Measurements from ENCODE around the gene SKP2. TPM values are rescaled to one million over a fixed set of nuclear protein-coding genes. Genes with fewer than 3 reads are reported as not detected.

SKP2 gene
- total and polyA plus RNA-seq, 2 donors, result 5.1 to 42.9 TPM

DNA sequence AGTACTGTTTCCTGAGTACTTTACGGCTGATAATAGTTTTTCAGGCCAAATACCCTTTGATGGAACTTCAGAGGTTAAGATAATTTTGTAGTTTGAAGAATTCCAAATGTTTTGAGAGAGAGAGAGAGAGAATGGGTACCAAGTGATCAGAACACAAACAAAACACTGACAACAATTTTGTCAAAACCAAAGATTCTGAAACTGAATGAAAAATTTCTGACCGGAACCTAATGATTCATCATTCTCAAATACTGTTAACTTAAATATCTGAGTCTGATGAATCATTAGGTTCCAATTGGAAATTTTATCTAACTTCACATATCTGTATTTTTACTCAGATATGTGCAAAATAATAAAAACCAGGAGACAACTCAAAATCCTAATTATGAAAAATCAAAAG is 4.2 kb upstream of the SKP2 start:
- no peak for DNase-seq (ENCODE audit: extremely low spot score)
- 94% methylated on average over 2 of the region's 2 CpGs for WGBS
- no peak overlapping the region for H3K27ac ChIP-seq (ENCODE audit: low read depth)

DNA sequence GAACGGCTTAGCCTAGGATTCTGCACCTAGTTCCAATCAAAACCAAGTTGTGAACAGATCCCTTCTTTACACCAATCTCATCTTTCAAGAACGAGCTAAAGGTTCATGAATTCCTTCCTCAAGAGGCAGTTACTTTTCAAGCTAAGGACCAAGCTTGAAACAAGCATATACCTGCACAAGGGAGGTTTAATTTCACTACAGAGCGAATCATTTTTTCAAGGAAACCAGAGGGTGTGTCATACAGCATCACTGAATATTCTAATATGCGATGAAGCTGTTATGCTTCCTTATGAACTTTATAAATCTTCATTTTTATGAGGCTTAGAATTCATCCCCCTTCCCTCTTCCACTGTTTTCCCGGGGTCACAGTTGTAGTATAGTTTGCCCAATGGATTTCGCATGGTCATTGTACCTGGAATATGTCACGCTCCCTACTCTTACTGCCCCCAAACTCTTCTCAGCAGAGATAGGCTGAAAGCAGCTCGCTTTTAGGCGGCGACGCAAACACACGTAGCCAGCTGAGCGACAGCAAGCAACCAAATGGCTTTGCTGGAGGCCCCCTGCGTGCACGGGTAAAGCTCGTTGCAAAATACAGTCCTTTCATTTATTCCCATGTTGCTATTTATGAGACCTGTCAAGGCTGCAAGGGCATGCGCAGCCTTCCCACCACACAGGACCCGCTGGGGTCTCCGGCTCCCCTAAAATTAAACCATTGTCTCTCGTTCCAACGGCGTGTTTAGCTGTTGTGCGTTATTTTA is 1.1 kb upstream of the SKP2 start:
- WGBS, result 3% methylated on average over 23 of the region's 23 CpGs
- peak; percentile 20 for DNase-seq (ENCODE audit: extremely low spot score)
- H3K27ac ChIP-seq (ENCODE audit: low read depth), result no peak overlapping the region

More for the DNA sequence above, 4.2 kb upstream of the SKP2 start:
- Histone ChIP-seq H3K4me1 (ENCODE audit: insufficient read depth) (no peaks in the 10 kb centered on the region), H3K4me3 (ENCODE audit: low read depth, low read length) (no peak overlapping the region), H3K36me3 (ENCODE audit: insufficient read depth) (no peaks in the 10 kb centered on the region)

DNA sequence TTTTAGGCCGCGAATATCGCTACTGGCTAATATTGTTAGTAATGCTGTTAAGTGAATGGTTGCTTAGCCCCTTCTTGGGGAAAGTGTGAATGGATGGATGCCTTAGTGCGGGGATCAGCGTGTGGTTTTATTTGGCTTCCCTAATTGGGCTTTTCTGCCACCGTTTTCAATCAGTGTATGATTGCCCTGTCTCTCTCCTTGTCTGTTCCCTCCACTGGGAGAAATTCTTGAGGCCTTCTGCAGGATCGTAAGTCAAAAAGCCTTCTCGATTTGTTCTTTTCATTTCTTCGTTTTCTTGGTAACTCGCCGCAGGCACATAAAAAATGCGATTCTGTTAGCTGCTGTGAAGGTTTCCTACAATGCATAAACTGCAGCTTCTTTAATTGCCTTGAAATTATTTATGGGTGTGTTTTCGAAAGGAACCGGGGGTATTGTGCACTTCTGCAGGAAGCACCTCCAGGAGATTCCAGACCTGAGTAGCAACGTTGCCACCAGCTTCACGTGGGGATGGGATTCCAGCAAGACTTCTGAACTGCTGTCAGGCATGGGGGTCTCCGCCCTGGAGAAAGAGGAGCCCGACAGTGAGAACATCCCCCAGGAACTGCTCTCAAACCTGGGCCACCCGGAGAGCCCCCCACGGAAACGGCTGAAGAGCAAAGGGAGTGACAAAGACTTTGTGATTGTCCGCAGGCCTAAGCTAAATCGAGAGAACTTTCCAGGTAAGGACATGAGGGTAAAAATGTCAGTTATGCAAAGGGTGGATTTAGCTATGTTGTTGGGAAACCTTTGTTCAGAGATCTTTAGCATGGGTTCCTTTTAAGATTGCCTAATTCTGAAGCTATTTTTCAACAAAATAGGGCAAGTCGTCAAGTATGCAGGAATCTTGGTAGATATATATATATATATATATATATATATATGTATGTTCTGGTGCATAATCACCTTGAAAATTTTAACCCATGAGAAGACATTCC is 700 bp downstream of the SKP2 start:
- no peak for DNase-seq (ENCODE audit: extremely low spot score)
- H3K4me1 ChIP-seq (ENCODE audit: insufficient read depth), result no peaks in the 10 kb centered on the region
- H3K36me3 ChIP-seq (ENCODE audit: insufficient read depth), result no peaks in the 10 kb centered on the region
- 3% methylated on average over 24 of the region's 24 CpGs for WGBS
- peak overlapping the region; percentile 87 for H3K4me3 ChIP-seq (ENCODE audit: low read depth, low read length)
- H3K27ac ChIP-seq (ENCODE audit: low read depth), result no peak overlapping the region

More for the DNA sequence above, 1.1 kb upstream of the SKP2 start:
- Histone ChIP-seq H3K4me1 (ENCODE audit: insufficient read depth) (no peaks in the 10 kb centered on the region), H3K4me3 (ENCODE audit: low read depth, low read length) (peak overlapping the region; percentile 87), H3K36me3 (ENCODE audit: insufficient read depth) (no peaks in the 10 kb centered on the region)

DNA sequence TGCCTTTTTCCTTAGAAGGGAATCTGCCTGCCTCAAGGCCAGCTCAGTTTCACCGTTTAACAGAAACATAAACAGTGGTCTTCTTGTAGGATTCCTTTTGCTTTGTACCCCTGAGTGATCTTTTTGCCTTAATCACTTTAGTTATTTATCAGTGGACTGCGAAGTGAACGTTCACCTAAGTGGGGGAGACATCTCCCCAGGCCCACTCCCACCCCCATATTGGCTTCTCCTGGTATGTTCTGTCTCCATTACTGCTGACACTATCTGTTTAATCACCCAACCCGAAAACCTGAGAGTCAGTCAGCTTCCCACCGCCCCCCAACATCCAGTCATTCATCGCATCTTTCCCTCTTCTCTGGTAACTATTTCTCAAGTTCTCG is 1.4 kb downstream of the SKP2 start:
- Histone ChIP-seq H3K4me1 (ENCODE audit: insufficient read depth) (no peaks in the 10 kb centered on the region), H3K27ac (ENCODE audit: low read depth) (no peak overlapping the region), H3K4me3 (ENCODE audit: low read depth, low read length) (no peak overlapping the region), H3K36me3 (ENCODE audit: insufficient read depth) (no peaks in the 10 kb centered on the region)
- WGBS, result 59% methylated on average over 7 of the region's 7 CpGs
- no peak for DNase-seq (ENCODE audit: extremely low spot score)

DNA sequence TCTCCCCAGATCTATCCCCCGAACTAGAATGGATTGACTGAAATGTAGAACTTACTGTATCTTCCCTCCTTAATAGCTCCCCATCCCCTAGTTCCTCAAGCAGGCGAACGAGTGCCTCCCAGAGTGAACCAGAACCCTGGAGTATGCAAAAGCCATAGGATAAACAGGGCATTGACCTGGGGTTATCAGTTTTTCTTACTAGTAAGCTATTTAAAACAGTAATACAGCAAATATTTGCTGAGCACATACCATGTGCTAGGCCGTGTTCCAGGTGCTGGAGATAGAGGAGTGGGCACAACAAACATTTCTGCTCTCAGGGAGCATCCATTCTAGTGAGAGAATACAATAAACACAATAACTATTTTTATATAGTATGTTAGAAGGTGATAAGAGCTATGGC is 1.8 kb downstream of the SKP2 start:
- H3K36me3 ChIP-seq (ENCODE audit: insufficient read depth), result no peaks in the 10 kb centered on the region
- H3K4me1 ChIP-seq (ENCODE audit: insufficient read depth), result no peaks in the 10 kb centered on the region
- WGBS, result 76% methylated on average over 4 of the region's 4 CpGs
- H3K4me3 ChIP-seq (ENCODE audit: low read depth, low read length), result no peak overlapping the region
- DNase-seq (ENCODE audit: extremely low spot score), result no peak
- no peak overlapping the region for H3K27ac ChIP-seq (ENCODE audit: low read depth)

DNA sequence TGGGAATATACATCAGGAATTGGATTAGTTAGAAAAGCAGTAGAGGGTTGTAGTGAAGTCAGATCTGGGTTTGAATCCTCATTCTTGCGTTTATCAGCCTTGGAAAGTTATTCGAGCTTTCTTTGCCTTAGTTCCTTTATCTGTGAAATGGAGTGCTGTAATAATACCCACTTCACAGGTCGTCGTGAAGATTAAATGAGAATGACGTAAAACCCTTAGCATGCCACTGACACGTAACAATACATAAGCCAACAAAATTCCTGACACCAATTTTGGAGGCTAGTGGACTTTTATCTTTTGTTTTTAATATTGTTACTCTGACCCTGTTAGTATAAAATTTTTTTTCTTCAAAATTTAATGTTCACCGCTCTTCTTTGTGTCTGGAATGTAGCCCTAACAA is 3.4 kb downstream of the SKP2 start:
- Histone ChIP-seq H3K27ac (ENCODE audit: low read depth) (no peak overlapping the region), H3K4me3 (ENCODE audit: low read depth, low read length) (no peak overlapping the region), H3K36me3 (ENCODE audit: insufficient read depth) (no peaks in the 10 kb centered on the region), H3K4me1 (ENCODE audit: insufficient read depth) (no peaks in the 10 kb centered on the region)
- no peak for DNase-seq (ENCODE audit: extremely low spot score)
- WGBS, result 83% methylated on average over 7 of the region's 7 CpGs

DNA sequence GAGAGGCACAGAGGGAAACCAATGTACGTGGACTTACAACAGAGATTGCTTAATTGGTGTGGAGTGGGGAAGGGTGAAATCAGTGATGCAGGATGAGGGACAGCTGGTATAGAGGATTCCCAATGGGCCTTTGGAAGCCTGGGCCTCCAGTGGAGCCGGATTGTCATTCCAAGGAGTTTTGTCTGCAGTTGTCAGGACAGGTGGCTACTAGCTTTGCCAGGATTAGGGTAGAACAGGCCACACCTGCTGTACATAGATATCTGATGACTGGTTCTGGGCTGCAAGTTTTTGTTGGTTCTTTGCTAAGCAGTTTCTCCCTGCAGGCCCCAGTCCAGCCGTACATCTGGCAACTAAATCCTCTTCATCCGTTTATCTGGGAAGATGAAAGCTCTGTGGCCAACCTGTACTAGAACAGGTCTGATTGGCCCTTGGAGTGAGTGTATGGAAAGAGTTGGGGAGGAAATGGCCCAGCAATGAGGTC is 4.2 kb downstream of the SKP2 start:
- 41% methylated on average over 4 of the region's 4 CpGs for WGBS
- Histone ChIP-seq H3K27ac (ENCODE audit: low read depth) (no peak overlapping the region), H3K4me1 (ENCODE audit: insufficient read depth) (no peaks in the 10 kb centered on the region), H3K36me3 (ENCODE audit: insufficient read depth) (no peaks in the 10 kb centered on the region), H3K4me3 (ENCODE audit: low read depth, low read length) (no peak overlapping the region)
- DNase-seq (ENCODE audit: extremely low spot score), result no peak

DNA sequence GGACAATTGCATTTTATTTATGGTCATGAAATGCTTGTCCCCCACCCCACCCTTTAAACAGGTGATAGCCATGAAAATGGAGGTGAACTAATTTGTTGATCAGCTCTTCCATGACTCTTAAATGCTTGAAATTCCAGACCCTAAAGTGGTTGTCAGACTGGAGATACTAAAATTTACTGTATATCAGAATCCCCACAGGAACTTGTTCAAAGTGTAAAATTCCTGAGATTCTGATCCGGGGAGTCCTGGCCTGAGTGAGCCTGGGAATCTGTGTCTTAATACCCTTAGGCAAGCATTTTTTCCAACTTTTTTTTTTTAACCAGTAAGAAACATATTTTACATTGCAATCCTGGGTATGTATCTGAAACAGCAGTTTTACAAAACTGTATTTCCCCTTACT is 4.7 kb downstream of the SKP2 start:
- no peaks in the 10 kb centered on the region for H3K4me1 ChIP-seq (ENCODE audit: insufficient read depth)
- H3K4me3 ChIP-seq (ENCODE audit: low read depth, low read length), result no peak overlapping the region
- 27% methylated on average over 1 of the region's 1 CpG for WGBS
- H3K27ac ChIP-seq (ENCODE audit: low read depth), result no peak overlapping the region
- no peak for DNase-seq (ENCODE audit: extremely low spot score)
- no peaks in the 10 kb centered on the region for H3K36me3 ChIP-seq (ENCODE audit: insufficient read depth)

DNA sequence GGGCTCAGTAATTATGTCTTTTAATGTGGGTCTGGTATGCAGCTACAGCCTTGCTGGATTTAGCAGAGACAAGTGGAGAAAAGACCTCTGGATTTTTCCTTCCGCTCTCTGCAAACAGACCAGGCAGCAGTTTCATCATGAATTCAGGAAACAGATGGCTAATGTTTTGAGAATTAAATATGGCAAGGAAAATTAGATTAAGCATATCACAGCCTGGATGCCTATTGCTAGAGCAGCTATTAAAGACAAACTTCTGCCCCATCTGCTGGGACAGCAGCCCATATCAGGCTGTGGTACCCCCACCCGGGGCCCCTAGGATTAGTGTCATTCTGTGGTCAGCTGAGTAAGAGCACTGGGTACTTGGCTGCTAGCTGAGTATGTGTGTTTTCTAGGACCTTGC is 6.2 kb downstream of the SKP2 start:
- Histone ChIP-seq H3K27ac (ENCODE audit: low read depth) (no peak overlapping the region), H3K4me3 (ENCODE audit: low read depth, low read length) (no peak overlapping the region), H3K4me1 (ENCODE audit: insufficient read depth) (no peaks in the 10 kb centered on the region), H3K36me3 (ENCODE audit: insufficient read depth) (no peaks in the 10 kb centered on the region)
- DNase-seq (ENCODE audit: extremely low spot score), result no peak
- WGBS, result 62% methylated on average over 2 of the region's 2 CpGs

DNA sequence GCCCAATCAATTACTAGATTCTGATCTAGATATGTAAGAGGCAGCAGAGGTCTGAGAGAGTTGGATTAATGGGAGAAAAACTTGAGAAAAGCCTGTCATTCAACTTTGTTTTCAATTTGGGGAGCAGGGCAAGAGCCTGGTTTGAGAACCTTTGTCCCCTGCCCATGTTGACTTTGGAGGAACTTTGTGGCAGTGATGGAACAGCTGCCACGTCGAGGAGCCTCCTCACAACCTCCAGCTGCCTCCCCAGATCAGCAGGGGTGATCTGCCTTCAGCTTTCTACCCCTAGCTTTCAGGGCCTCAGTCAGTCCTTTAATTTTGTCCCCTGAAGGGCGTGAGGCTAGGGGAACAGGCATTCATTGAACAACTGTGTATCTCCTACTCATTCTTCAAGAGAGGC is 8.7 kb downstream of the SKP2 start:
- WGBS, result 88% methylated on average over 3 of the region's 3 CpGs
- DNase-seq (ENCODE audit: extremely low spot score), result no peak
- no peak overlapping the region for H3K27ac ChIP-seq (ENCODE audit: low read depth)
- no peaks in the 10 kb centered on the region for H3K36me3 ChIP-seq (ENCODE audit: insufficient read depth)
- no peaks in the 10 kb centered on the region for H3K4me1 ChIP-seq (ENCODE audit: insufficient read depth)
- no peak overlapping the region for H3K4me3 ChIP-seq (ENCODE audit: low read depth, low read length)

DNA sequence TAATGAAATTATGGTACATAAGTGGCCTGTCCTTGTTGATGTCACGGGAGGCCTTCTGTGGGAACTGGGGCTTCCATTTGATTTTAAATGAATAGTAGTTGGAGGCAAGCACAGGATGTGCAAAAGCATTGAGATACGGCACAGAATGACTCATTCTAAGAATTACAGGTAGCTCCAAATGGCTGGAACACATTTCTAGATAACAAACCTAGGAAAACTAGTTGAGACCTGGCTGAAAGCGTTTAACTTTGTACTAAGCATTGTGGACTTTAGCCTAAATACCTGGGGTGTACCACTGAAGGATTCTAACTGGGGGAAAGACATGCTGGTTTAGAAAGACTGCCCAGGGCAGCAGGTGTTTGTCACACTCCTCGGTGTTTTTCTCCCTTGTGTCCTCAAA is 9.4 kb downstream of the SKP2 start:
- WGBS, result 87% methylated on average over 4 of the region's 4 CpGs
- no peaks in the 10 kb centered on the region for H3K4me1 ChIP-seq (ENCODE audit: insufficient read depth)
- H3K27ac ChIP-seq (ENCODE audit: low read depth), result no peak overlapping the region
- H3K36me3 ChIP-seq (ENCODE audit: insufficient read depth), result no peaks in the 10 kb centered on the region
- no peak overlapping the region for H3K4me3 ChIP-seq (ENCODE audit: low read depth, low read length)
- DNase-seq (ENCODE audit: extremely low spot score), result peak; percentile 35

DNA sequence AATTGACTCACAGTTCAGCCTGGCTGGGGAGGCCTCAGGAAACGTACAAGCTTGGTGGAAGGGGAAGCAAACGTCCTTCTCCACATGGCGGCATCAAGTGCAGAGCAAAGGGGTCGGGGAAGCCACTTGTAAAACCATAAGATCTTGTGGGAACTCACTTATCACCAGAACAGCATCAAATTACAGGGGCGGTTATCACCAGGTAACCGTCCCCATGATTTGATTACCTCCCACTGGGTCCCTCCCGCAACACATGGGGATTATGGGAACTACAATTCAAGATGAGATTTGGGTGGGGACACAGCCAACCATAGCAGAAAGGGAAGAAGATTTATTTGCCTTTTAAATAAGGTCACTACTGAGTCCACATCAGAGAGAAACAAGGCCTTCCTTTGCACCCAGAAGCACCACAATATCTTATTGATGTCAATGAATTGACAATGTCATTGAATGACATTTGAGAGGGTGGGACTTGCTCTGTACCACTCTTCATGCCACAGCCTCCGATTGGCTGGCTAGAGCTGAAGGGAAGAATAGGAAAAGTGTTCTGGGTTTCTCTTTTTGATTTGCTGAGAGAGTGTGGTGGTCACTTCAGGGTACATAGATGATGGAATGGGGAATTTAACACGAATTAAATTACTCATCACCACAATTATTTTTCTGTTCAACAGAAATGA is 11.0 kb downstream of the SKP2 start:
- no peaks in the 10 kb centered on the region for H3K4me1 ChIP-seq (ENCODE audit: insufficient read depth)
- H3K36me3 ChIP-seq (ENCODE audit: insufficient read depth), result peaks cover 2% of the 10 kb centered on the region
- no peak overlapping the region for H3K27ac ChIP-seq (ENCODE audit: low read depth)
- WGBS, result 83% methylated on average over 9 of the region's 9 CpGs
- H3K4me3 ChIP-seq (ENCODE audit: low read depth, low read length), result no peak overlapping the region
- no peak for DNase-seq (ENCODE audit: extremely low spot score)

DNA sequence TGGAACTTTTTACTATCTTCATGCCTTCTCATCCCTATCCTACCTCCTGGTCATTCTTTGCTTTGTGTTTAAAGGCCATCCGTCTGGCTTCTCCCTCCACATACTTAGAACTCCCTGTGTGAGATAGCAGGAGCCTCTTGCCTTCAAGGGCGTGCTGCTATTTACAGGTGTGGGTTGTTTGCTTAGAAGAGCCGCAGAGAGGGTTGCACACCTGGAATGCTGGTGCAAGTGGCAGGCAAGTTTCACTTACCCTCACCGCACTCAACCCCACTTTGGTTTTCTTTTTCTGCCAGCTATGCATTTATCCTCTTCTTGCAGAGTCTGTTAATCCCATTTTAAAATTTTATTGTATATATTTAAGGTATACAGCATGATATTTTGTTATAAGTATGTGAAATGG is 12.6 kb downstream of the SKP2 start:
- DNase-seq (ENCODE audit: extremely low spot score), result no peak
- Histone ChIP-seq H3K36me3 (ENCODE audit: insufficient read depth) (peaks cover 2% of the 10 kb centered on the region), H3K27ac (ENCODE audit: low read depth) (no peak overlapping the region), H3K4me1 (ENCODE audit: insufficient read depth) (no peaks in the 10 kb centered on the region), H3K4me3 (ENCODE audit: low read depth, low read length) (no peak overlapping the region)
- WGBS, result 94% methylated on average over 4 of the region's 4 CpGs

Data from urinary bladder (tissue), 4 donors.